Forelimb muscle (tissue), 1 donor: ENCODE data around the gene ADH1B. TPM values are rescaled to one million over a fixed set of nuclear protein-coding genes. Genes with fewer than 3 reads are reported as not detected.
"Not testable (repeated sequence)": the region's sequence is repeated elsewhere in the genome, so short reads cannot be mapped to it uniquely, and the experiment has no call there.

Experiments
- DNase-seq: peaks from one replicate; pipeline ENCODE4 v3.0.0-alpha.2; 2013; ENCODE audit warnings: low read depth
- polyA plus RNA-seq: library from polyadenylated mRNA; unstranded; fragments of 120-200 nt; gene quantifications from one replicate; pipeline ENCODE4 v1.2.1, GENCODE V29; 2013; ENCODE audit not compliant: insufficient read length

The ADH1B gene
- polyA plus RNA-seq, 1 donor: 10.4 TPM

DNA sequence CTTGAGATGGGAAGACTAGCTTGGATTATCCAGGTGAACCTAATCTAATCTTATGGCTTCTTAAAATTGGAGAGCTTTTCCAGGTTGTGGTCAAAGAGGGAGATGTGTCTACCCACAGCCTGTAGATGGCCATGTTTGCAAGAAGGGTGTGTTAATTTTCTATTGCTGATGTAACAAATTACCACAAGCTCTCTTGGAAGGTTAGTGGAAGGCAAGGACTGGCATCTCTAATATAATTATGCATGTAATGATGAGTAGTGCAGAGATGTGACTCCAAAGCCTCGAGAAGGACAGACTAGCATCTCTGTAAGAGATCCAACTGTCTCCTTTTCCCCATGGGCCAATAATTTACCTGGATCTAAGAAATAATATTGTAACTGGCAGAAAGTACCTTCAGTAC lies 3.2 kb upstream of the ADH1B start:
- no peak for DNase-seq

- no peak for DNase-seq
These were observed 2.6 kb upstream of the ADH1B start for GRCh38 chr4:99323756-99324155.

GRCh38 chr4:99317811-99318210 lies 3.4 kb downstream of the ADH1B start:
- not testable (repeated sequence) for DNase-seq

GRCh38 chr4:99317354-99317753 lies 3.8 kb downstream of the ADH1B start:
- no peak for DNase-seq

DNA sequence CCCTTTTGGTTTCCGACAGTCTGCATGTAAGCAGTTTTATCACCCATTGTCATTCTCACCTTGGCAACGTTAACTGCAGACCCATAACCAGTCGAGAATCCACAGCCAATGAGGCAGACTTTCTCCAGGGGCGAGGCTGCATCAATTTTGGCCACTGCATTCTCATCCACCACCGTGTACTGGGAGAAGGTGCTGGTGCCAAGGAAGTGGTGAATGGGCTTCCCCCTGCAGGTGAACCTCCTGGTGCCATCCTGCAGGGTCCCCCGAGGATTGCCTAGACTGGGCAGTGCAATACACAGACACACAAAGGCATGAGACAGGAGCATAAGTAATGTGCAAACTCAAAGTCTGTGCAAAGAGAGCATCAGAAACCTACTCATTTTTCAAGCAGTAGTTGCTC lies 5.4 kb downstream of the ADH1B start:
- DNase-seq: no peak

- no peak for DNase-seq
These were observed 7.0 kb downstream of the ADH1B start for GRCh38 chr4:99314211-99314610.

DNA sequence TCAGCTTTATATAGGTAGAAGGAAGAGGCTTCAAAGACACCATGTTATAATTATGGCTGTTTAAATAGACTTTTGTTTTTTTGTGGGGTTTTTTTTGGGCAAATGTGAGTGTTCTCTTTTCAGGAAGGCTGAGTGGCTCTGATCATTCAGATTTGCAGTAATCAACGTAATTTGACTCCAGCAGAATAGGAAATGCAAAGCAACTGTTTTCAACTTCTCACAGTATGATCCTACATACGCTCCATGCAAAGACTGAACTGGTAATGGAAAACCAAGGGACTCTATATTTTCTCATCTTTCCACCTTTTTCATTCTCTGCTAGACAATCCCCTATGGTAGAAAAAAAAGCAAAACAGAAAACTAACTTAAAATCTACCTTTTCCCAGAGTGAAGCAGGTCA lies 10.8 kb downstream of the ADH1B start:
- no peak for DNase-seq

DNA sequence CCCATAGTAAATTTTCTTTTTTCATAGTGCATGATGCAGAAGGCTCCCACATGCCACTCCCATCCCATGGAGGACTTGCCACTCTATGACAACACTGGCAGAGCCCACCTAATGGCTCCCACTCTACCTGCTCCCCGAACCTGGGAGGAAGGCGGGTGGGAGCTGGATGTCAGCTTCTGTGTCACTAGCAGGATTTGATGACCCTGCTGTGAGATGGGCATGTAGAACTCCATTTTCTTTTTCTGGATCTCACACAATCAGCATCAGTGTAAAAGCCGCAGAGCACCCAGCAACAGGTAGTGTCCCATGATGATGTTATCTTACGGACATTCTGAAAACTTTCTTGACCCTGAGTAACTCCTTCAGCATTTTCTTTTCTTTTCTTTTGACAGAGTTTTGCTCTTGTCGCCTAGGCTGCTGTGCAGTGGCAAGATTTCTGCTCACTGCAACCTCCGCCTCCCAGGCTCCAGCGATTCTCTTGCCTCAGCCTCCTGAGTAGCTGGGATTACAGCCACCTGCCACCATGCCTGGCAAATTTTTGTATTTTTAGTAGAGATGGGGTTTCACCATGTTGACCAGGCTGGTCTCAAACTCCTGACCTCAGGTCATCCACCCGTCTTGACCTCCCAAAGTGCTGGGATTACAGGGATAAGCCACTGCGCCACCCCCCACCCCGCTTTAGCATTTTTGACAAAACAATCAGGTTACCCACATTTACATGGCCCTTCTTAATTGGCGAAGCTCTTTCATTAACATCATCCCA lies 15.4 kb downstream of the ADH1B start:
- no peak for DNase-seq

GRCh38 chr4:99301376-99302164 lies 19.6 kb downstream of the ADH1B start:
- no peak for DNase-seq

DNA sequence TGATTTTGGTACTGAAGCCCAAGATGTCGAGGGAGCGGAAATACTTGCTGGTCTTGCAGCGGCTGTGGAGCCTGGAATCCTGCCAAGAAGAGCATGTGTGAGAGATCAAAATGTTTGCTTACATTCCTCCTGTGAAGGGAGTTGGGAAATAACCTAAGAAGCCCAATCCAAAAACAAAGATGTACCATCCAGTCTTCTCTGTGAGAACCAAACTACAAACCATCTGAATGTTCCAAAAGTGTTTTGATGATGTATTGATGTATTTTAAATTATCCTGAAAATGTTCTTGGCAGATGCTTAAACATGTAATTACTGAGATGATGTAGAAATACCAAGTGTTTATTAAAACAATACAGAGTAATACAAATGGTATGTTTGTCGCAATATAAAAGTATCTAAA lies 20.3 kb downstream of the ADH1B start:
- peak; percentile 82 for DNase-seq

- DNase-seq: no peak
These were observed 27.8 kb downstream of the ADH1B start for GRCh38 chr4:99293357-99293756.

DNA sequence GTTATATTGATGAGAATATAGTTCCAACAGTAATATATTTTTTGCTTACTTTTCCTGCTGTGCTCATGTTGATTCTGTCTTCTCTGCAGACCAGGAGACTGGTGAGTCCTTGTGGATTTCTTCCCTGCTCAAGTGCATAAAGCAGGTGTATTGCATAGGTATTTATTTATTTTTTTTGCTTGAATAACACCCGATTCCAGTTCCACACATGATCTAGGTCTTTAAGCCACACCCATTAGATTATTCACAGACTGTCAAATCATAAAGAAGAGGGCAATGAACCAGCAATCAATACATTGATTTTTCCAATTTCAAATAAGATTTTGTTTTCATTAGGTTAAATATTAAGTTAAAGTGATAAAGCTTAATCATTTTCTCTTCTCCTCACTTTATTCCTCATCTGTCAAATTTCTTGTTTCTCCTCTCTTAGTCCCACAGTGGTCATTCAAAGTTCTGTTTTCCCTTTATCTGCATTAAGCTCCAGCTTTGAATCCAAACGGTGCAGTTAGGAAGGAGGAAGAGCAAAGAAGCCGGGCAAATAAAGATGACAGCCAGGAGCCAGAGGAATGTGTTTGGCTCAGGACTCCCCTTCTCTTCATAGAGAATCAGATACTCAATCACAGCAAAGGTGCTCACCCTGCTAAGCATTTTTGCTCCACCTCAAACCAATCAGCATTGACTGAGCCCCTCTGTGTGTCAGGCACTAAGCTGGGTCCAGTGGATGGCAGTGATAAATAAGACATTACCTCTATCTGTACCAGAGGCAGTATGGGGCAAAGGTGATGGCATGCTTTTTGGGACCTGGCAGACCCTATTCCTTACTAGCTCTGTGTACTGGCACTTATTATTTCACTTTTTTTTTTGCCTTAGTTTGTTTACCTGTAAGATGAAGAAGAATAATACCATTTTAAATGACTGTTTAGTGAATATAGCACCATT lies 30.1 kb downstream of the ADH1B start, which contains the start of gene ADH1A:
Gene ADH1A (minus strand): TSS at position 138 of the 939 bp plus-strand sequence. CDS start 71 bp downstream, at position 67.
- no peak for DNase-seq

DNA sequence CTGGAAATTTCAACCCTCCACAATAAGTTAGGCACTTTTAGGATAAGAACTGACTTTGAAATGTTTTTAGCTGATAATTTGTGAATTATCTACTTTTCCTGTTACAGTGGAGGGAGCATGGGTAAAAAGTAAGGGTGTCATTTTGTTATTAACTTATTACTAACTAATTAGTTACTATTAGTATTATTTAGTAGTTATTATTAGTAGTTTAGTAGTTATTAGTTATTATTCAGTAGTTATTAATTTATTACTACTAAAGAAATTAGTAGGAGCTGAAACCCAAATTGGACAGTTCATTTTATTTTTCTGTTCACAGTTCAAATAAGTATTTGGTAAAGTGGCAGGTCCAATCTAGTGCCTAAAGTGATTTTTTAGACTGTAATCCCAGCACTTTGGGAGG lies 35.8 kb downstream of the ADH1B start:
- no peak for DNase-seq

GRCh38 chr4:99282731-99283130 lies 38.5 kb downstream of the ADH1B start:
- no peak for DNase-seq

DNA sequence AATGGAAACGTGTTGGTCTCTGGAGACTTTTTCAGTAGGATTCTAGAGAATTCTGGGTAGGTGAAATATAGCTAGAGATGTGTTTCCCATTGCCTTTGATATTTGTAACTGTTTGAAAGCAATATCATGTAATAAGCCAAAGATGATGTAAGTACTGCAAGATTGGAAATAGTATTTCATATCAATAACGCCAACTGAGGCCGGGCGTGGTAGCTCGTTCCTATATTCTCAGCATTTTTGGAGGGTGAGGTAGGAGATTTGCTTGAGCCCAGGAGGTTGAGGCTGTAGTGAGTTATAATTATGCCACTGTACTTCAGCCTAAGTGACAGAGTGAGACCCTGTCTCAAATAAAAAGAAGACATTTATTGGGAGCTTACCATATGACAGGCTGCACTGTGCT lies 39.9 kb downstream of the ADH1B start:
- no peak for DNase-seq

DNA sequence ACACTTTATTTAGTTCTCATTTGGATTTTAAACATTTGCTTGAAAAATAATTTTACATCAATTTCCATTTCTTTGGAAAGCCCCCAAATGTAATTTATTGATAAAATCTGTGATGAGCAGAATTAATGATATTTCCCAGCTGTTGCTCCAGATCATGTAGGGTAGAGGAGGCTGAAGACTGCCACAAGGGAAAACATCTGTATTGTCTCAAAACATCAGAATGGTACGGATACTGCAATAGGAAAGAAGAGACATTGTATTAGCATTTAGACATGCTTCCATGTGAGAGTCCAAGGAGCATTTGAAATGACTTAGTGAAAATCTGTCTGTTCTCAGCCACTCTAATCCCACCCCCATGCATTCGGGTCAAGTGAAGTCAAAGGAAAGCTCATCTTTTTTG lies 44.8 kb downstream of the ADH1B start:
- DNase-seq: peak; percentile 85

DNA sequence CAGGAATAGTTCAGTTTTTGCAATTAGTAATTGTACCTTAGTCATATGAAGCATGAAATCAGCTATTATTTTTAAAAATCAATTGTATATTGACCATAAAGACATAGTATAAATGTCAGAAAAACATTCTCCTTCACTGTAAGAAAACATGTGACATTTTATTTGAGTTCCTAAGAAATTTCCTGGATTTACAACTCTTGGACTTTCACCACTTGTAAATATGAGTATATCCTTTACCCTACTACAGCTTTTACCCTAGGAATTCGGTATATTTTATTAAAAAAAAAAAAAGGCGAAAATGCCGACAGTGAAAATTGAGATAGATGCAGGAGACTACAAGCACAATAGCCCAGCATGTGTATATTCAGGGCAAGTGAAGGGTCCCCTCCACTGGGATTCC lies 45.3 kb downstream of the ADH1B start:
- DNase-seq: no peak

- no peak for DNase-seq
These were observed 46.2 kb downstream of the ADH1B start for GRCh38 chr4:99275050-99275449.

- DNase-seq: no peak
These were observed 47.5 kb downstream of the ADH1B start for GRCh38 chr4:99273704-99274103.

- DNase-seq: no peak
These were observed 56.3 kb downstream of the ADH1B start for GRCh38 chr4:99264927-99265326.
